NCI-H2107 treated with DMSO at 0.1 percent for 48 hours (cell line): ENCODE data around the gene SLC26A8.
"Not testable (repeated sequence)": the region's sequence is repeated elsewhere in the genome, so short reads cannot be mapped to it uniquely, and the experiment has no call there.

Experiments used
- DNase-seq: peaks from one replicate; lab custom pipeline; 2025; ENCODE audit not compliant: unreplicated experiment; lab: John Stamatoyannopoulos, UW

The SLC26A8 gene

GRCh38 chr6:36018339-36018738 is 6.1 kb downstream of the SLC26A8 start:
- no peak for DNase-seq

- DNase-seq = no peak
Measured at GRCh38 chr6:36015666-36016065, 8.8 kb downstream of the SLC26A8 start.

GRCh38 chr6:36000451-36000850 is 24.0 kb downstream of the SLC26A8 start:
- DNase-seq = no peak

GRCh38 chr6:35993150-35993549 is 31.3 kb downstream of the SLC26A8 start:
- no peak for DNase-seq

GRCh38 chr6:35988047-35988446 is 36.4 kb downstream of the SLC26A8 start:
- DNase-seq = not testable (repeated sequence)

GRCh38 chr6:35984701-35985100 is 39.7 kb downstream of the SLC26A8 start:
- DNase-seq = no peak

- DNase-seq = no peak
Measured at GRCh38 chr6:35980991-35981645, 43.3 kb downstream of the SLC26A8 start.

GRCh38 chr6:35980126-35980525 is 44.3 kb downstream of the SLC26A8 start:
- DNase-seq = not testable (repeated sequence)

GRCh38 chr6:35977308-35977707 is 47.1 kb downstream of the SLC26A8 start:
- DNase-seq = no peak

- no peak for DNase-seq
Measured at GRCh38 chr6:35973670-35974222, 50.7 kb downstream of the SLC26A8 start.

- no peak for DNase-seq
Measured at GRCh38 chr6:35972471-35973367, 51.7 kb downstream of the SLC26A8 start.

- no peak for DNase-seq
Measured at GRCh38 chr6:35970181-35970580, 54.3 kb downstream of the SLC26A8 start.

GRCh38 chr6:35969646-35970045 is 54.8 kb downstream of the SLC26A8 start:
- no peak for DNase-seq

GRCh38 chr6:35968821-35969220 is 55.6 kb downstream of the SLC26A8 start:
- no peak for DNase-seq

- DNase-seq = peak; percentile 21
Measured at GRCh38 chr6:35967076-35967774, 57.2 kb downstream of the SLC26A8 start.

- DNase-seq = no peak
Measured at GRCh38 chr6:35962779-35963560, 61.5 kb downstream of the SLC26A8 start.

- no peak for DNase-seq
Measured at GRCh38 chr6:35960187-35960586, 64.3 kb downstream of the SLC26A8 start.

- no peak for DNase-seq
Measured at GRCh38 chr6:35955970-35956369, 68.5 kb downstream of the SLC26A8 start.

- DNase-seq = no peak
Measured at GRCh38 chr6:35955521-35955920, 68.9 kb downstream of the SLC26A8 start.

- no peak for DNase-seq
Measured at GRCh38 chr6:35955071-35955470, 69.4 kb downstream of the SLC26A8 start.

GRCh38 chr6:35954333-35954732 is 70.1 kb downstream of the SLC26A8 start:
- DNase-seq = no peak
